Stimulated activated CD8-positive, alpha-beta memory T cell treated with anti-CD3 and anti-CD28 coated beads, Interleukin-12 subunit alpha, Interleukin-12 subunit beta, amount 100 ng/mL, for 1 hour (primary cell): ENCODE data around the gene EXOC4.
"Not testable (repeated sequence)": the region's sequence is repeated elsewhere in the genome, so short reads cannot be mapped to it uniquely, and the experiment has no call there.

ENCODE experiments used
- DNase-seq: peaks from one replicate; pipeline ENCODE4 v3.0.0-alpha.2; 2020; ENCODE audit warnings: low read depth

Gene EXOC4

DNA sequence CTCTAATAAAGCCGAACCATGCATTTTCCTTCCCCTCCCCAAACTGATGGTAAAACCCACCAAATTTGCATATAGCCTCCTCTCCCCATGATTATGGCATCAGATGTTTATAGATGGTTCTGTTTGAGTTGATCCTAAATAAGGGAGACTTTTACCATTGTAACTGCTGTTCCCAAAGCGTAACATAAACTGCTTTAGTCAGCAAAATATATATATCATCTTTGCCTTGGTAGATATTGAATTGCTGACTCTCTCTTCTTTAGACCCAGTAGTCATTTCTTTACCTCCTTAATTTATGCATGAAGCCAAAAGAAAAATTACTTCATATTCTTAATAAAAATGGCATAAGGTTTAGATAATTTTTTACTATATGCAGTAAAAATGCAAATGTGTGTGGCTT lies 788.1 kb downstream of the EXOC4 start:
- no peak for DNase-seq

DNA sequence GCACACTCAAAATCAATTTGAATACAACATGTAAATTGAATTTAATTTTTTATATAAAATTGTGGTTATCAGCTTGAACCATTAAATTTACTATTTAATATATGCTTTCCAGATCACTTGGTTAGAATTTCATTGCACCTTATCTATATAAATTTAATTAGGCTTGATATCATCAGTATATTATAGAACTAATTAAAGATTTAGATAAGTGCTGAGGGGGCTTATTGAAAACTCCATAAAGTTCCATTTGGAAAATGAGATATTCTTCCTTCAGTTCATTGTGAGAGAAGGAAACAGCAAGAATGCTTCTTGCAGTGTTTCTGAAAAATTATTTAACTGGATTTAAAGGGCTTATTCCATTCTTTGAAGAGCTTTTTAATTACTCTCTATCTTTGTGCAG lies 788.6 kb downstream of the EXOC4 start:
- DNase-seq: no peak

- no peak for DNase-seq
Observed at GRCh38 chr7:134042307-134042706, 789.4 kb downstream of the EXOC4 start.

- no peak for DNase-seq
Observed at GRCh38 chr7:134044682-134045081, 791.8 kb downstream of the EXOC4 start.

DNA sequence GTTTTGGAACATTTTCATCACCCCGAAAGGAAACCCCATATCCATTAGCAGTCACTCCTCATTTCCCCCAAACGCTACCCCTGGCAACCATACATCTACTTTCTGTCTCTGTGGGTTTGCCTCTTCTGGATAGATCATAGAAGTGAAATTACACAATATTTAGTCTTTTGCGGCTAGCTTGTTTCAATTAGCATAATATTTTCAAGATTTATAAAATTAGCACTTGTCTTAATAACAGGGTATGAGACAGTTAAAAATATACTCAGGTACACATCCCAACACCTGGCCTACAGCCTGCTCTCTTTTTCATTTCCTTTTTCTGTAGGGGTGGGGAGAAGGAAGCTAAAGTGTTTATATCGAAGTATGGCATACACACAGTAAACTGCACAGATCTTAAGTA lies 792.8 kb downstream of the EXOC4 start:
- no peak for DNase-seq

- no peak for DNase-seq
Observed at GRCh38 chr7:134046594-134047128, 793.8 kb downstream of the EXOC4 start.

- no peak for DNase-seq
Observed at GRCh38 chr7:134047675-134048074, 794.8 kb downstream of the EXOC4 start.

- DNase-seq: no peak
Observed at GRCh38 chr7:134048166-134048565, 795.3 kb downstream of the EXOC4 start.

- DNase-seq: no peak
Observed at GRCh38 chr7:134051020-134051419, 798.1 kb downstream of the EXOC4 start.

GRCh38 chr7:134056816-134057215 lies 803.9 kb downstream of the EXOC4 start:
- no peak for DNase-seq

DNA sequence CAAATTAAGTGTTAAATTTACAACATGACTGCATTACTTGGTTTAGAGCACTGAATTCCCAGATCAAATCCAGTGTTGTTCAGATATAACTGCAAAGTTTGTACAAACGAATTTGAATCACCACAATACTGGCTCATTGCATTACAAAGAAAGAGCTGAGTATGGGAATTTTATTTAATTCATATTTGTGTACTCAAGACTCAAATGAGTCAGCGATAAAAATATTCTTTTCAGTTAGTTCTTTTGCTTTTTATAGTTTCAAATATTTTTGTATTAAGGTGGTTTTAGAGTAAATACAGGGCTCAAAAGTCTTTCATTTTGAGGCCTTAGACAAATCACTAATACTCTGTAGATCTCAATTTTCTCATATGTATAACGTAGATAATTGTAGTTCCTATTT lies 805.6 kb downstream of the EXOC4 start:
- no peak for DNase-seq

GRCh38 chr7:134058980-134059379 lies 806.1 kb downstream of the EXOC4 start:
- no peak for DNase-seq

DNA sequence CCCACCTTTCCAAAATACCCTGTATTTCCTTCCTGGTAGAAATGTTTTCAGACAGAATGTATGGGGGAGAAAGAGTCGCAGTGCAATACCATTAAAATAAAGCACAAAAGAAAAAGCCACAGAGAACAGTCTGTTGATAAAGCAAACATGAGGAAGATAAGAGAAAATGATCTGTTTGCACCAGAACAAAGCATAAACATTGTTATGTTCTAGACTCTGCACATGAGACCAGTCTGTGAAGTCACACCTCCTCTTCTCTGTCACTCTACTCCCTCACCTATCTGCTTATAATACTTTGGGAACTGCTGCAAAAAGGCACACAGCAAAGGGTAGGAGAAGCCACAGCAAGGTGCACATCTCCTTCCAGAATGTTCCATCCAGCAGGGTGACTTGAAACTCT lies 807.0 kb downstream of the EXOC4 start:
- DNase-seq: no peak

DNA sequence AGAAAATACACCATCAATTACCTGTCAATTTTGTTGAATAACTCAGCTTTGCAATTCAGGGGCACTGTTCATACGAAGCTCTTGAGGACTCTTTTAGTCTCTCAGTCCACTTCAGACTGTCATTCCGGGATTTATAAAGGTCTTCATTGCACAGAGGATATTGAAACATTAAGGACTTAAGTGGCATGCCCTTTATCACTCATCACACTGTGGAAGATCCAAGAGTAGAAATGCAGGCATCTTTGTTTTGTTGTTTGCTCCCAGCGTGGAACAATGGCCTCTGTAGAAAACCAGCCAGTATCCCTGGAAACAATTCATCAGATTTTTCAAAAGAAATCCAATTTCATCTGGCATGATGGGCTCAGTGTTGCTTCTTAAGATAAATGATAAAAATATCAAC lies 808.0 kb downstream of the EXOC4 start:
- no peak for DNase-seq

DNA sequence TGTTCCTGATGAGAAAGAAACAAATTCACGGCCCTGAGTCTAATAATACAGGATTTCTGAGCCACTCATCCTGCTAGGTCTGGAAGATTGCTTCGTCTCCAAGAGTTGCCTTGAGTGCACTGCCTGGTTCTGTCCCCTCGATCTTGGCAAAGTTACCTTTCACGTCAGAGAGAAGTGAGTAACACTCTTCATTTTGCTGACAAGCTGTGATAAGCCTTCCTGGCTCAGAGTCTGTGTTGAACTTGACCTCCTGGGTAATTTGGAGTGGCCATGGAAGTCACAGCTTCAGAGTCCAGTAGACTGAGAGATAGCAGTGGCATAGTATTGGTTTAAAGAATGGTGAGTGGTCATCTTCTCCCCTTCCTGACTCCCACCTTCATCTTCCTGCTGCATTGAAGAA lies 809.6 kb downstream of the EXOC4 start:
- no peak for DNase-seq

- DNase-seq: no peak
Observed at GRCh38 chr7:134065415-134065814, 812.5 kb downstream of the EXOC4 start.

DNA sequence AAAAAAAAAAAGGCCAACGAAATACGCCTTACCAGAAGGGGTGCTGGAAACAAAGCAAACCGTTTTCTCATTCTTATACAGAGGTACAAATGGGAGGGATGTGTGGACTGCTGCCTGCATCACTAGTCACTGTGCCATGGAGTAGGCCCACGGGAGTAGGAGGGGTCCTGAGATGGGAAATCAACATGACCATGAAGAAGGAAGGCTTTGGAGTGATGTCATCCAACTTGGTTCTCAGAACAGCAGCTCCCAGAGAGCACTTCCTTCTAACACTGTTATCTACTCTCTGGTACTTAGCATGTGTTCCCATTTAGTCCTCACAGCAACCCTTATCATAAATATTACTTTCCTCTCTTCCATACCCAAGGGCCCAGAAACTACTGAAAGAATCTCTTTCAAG lies 814.3 kb downstream of the EXOC4 start:
- DNase-seq: no peak

- DNase-seq: no peak
Observed at GRCh38 chr7:134068670-134069069, 815.8 kb downstream of the EXOC4 start.

DNA sequence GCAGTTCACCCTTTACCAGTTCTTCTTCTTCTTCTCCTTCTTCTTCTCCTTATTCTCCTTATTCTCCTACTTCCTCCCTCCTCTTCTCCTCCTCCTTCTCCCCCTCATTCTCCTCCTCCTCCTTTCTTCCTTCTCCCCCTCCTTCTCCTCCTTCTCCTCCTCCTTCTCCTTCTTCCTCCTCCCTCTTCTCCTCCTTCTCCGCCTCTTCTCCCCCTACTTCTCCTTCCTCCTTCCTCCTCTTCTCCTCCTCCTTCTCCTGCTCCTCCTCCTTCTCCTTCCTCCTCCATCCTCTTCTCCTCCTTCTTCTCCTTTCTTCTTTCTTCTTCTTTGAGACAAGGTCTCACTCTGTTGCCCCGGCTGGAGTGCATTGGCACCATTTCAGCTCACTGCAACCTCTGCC lies 816.3 kb downstream of the EXOC4 start:
- DNase-seq: no peak

DNA sequence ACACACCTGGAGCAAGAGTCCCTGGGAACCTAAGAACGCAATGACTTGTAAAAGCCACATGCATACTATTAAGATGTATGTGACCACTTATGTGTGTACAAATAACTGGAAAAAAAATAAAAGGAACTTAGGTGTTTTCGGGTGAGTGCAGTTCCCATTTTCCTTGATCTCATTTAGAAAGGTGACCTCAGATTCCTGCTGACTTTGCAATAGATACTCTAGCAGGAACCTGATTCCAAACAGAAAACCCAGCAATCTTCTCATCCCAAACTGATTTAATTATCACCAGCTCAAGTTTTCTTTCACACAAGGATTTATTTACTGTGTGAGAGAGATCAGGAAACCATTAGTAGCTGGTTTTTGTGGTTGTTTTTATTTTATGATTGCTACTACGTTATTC lies 817.8 kb downstream of the EXOC4 start:
- DNase-seq: no peak

DNA sequence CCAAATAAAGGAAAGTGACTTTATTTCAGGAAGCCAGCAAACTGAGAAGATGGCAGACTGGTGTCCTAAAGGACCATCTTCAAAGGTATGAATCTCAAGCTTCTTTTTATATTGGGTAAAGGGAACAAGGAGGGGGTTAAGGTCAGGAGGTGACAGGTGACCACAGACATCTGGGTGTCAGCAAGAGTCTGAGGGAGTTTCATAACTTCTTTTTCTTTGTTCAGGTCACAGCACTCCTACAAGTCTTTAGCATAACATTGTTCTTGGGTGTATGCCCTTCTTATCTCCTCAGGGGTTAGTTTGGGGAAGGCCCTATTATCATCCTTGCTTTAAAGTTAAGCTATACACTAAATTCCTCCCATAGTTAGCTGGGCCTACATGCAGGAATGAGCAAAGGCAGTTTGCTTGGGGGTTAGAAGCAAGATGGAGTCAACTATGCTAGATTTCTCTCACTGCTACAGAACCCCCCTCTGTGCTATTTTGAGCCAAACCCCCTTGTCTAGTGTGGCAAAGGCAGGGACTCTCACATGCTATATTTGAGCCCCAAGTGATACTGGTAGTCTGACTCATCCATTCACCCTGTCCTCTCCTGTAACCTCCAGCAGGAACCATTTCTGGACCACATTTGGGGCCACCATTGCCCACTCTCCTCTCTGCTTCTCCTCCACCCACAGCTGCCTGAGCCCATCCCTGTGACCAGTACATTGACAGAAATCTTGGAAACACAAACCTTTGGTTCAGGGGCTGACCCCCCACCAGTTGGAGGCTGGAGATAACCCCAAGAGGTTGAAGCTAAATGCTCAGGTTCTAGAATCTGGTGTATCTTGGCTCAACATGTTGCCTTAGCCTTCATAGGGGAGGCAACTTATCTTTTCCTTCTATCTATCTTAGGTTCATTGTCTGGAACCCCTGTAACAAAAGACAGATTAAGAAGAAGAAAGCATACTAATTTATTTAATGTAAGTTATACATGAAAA lies 818.8 kb downstream of the EXOC4 start:
- no peak for DNase-seq

GRCh38 chr7:134073276-134073675 lies 820.4 kb downstream of the EXOC4 start:
- DNase-seq: no peak

GRCh38 chr7:134075799-134076198 lies 822.9 kb downstream of the EXOC4 start:
- DNase-seq: no peak

- DNase-seq: not testable (repeated sequence)
Observed at GRCh38 chr7:134077560-134077959, 824.7 kb downstream of the EXOC4 start.
